Islet of Langerhans (tissue), 1 donor: Measurements from ENCODE around the gene RBPMS2.

Experiments used
- FAIRE-seq: peaks from one replicate; lab custom pipeline; 2011; peaks lifted over from hg19 to GRCh38; lab: Jason Lieb, UNC

The RBPMS2 gene

GRCh38 chr15:64782751-64783150 is 7.4 kb upstream of the RBPMS2 start:
- FAIRE-seq: no peak

GRCh38 chr15:64781299-64781698 is 5.9 kb upstream of the RBPMS2 start:
- no peak for FAIRE-seq

DNA sequence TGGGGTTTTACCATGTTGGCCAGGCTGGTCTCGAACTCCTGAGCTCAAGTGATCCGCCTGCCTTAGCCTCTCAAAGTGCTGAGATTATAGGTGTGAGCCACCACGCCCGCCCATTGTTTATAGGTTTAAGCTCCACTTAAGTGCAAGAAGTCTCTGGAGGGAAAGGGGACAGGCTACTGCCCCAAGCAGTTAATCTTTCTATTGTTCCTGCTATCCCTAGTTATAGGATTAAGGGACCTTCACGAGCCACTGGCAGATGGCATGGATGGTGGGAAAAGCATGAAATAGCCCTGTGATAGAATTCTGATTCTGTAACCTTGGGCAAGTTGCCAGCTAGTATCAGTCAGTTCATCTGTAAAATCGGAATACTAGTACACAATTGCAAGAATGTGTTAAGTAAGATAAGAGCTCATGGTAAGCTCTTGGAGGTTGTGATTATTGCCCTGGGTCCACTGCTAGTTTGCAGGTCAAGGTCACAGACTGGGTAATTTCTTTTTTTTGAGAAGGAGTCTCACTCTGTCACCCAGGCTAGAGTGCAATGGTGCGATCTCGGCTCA is 5.3 kb upstream of the RBPMS2 start:
- FAIRE-seq: no peak

- FAIRE-seq: no peak
Observed at GRCh38 chr15:64779630-64780029, 4.2 kb upstream of the RBPMS2 start.

DNA sequence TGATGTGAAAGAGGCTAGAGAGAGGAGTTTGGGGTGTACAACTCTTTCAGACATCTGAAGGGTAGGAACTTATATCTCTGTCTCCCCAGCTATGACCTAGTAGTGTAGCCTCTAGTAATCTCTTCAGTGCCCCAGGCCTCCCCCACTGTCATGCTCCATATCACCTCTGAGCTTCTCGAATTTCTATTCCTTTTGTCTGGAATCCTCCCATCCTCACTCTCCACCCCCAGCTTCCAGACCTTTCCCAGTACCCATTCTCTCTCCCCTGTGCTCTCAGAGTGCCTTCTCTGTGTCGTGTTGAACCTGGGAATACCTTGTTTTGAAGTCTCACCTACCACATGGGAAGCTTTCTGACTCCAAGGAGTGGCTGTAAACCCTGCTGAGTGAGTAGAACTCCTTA is 3.6 kb upstream of the RBPMS2 start:
- FAIRE-seq: no peak

DNA sequence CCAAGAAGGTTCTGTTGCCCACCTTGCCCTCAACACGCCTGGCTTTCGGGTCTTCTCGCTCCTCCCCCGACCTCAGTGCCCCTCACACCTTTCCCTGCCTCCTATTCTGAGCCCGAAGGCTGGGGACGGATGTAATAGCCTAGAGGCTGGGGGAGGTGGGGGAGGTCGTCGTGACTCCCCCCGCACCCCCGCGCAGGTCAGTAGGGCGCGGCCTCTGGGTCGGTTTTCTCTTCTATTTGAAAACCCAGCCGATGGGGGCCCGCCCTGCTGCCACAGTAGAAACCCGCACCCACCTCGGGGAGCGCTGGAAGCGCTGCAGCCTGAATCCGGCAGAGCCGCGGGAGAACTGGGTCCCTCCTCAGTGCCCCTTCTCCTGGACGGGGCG is 1.0 kb upstream of the RBPMS2 start:
- FAIRE-seq: no peak

GRCh38 chr15:64774629-64775493 is 528 bp downstream of the RBPMS2 start:
- FAIRE-seq: no peak

- FAIRE-seq: no peak
Observed at GRCh38 chr15:64774037-64774628, 1.3 kb downstream of the RBPMS2 start.

DNA sequence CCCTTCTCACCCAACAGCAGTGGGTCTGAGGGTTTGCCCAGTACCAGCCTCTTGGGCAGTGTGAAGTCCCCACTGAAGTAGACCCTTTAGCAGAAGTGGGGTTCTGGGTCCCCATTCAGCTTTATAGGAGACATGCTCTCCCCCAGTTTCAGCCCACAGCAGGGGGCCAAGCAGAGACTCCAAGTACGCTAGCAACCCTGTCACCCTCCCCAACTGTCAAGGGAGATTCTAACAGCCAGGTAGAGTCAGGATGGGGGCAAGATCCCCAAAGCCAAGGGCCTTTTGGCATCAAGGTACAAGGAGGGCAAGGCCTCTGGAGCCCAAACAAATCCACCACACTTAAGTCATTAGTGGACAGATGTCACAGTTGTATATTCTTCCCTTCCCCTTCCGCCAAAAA is 1.8 kb downstream of the RBPMS2 start:
- no peak for FAIRE-seq

- no peak for FAIRE-seq
Observed at GRCh38 chr15:64772964-64773363, 2.4 kb downstream of the RBPMS2 start.

GRCh38 chr15:64772488-64772887 is 2.9 kb downstream of the RBPMS2 start:
- no peak for FAIRE-seq

DNA sequence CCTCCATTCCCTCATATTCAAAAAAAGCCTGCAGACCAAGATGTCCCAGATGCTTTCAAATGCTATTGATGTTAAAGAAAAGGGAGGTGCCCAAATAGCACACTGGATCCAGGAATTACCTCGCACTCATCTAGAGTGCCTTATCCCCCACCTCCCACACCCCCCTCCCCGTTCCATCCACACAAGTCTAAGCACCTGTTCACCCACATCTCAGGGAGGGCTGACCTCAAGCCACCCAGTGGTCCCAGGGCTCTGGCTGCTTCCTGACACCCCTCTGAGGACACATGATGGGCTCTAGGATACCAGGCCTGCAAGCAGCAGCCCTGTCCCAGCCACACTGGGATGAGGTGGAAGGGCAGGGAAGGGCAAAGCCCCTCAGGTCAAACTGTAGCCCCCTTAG is 4.8 kb downstream of the RBPMS2 start:
- FAIRE-seq: no peak

GRCh38 chr15:64767203-64767602 is 8.2 kb downstream of the RBPMS2 start:
- no peak for FAIRE-seq

GRCh38 chr15:64766058-64766457 is 9.3 kb downstream of the RBPMS2 start:
- FAIRE-seq: no peak

- FAIRE-seq: no peak
Observed at GRCh38 chr15:64763874-64764273, 11.5 kb downstream of the RBPMS2 start.

DNA sequence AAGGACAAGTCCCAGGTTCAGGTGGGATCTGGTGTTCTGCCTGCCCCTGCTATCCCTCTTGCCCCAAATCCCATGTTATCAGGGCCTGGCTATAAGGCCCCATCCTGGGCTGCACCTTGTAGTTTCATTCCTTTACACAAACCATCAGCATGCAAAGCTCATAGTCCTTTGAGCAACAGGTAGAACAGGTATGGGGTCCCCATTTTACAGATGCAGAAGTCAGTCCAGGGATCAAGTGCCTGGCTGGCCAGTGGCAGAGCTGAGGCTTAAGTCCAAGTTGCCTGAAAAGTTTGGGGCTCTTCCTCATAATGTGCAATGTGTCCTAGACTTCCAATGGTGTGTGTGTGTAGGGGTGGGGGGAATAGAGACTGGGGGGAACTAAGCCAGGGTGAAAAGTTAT is 11.9 kb downstream of the RBPMS2 start:
- no peak for FAIRE-seq

DNA sequence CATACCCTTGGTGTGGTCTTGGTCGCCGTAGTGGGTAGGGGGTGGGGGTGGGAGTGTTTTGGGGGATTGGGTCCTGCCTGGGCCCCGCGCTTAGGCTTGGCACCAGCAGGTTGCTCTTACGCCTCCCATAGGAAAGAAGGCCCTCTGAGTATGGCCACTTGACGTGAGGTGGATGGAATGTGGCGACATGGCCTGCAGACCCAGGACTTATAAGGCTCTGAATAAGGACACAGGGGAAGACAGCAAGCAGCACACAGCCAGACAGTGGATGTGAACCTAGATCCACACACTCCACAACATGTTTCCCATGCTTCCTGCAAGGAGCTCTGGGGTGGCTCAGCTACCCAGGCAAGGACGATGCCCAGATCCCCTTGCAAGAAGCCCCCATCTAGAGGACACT is 12.4 kb downstream of the RBPMS2 start:
- no peak for FAIRE-seq

DNA sequence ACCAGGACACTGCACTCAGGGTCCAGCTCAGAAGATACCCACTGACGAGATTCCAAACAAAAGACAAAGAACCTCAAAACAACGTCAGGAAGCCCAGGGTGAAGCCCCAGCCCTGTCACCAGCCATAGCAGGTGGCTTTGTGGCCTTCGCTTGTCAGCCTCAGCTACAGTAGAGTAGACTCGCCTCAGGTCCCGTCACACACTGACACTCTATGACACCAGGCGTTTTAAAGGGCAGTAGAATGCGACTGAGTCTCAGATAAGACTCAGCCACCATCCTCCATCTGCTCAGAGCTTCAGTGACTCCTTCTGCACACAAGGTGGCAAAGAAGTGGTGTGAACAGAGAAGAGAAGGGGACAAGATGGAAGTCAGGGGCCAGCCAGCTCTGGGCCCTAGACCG is 12.8 kb downstream of the RBPMS2 start:
- FAIRE-seq: no peak

DNA sequence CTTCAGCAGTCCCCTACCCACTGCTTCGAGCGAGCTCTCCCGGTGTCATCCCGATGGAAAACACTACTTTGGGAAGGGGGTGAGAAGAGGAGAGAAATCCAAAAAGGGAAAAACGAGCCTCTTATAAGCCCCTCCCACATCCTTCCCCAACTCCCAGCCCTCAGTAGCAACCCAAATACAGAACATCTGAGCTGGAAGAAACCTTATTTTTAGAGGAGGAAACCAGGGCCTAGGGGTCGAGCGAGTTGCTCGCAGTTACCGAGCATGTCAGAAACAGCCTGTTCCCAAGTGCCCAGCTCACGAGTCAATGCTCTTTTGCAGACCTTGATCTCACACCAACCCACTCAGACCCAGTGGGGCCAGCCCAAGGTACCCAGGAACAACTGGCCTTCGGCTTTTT is 14.2 kb downstream of the RBPMS2 start:
- FAIRE-seq: no peak

- no peak for FAIRE-seq
Observed at GRCh38 chr15:64760056-64760455, 15.3 kb downstream of the RBPMS2 start.

- FAIRE-seq: no peak
Observed at GRCh38 chr15:64755427-64755940, 19.9 kb downstream of the RBPMS2 start.

DNA sequence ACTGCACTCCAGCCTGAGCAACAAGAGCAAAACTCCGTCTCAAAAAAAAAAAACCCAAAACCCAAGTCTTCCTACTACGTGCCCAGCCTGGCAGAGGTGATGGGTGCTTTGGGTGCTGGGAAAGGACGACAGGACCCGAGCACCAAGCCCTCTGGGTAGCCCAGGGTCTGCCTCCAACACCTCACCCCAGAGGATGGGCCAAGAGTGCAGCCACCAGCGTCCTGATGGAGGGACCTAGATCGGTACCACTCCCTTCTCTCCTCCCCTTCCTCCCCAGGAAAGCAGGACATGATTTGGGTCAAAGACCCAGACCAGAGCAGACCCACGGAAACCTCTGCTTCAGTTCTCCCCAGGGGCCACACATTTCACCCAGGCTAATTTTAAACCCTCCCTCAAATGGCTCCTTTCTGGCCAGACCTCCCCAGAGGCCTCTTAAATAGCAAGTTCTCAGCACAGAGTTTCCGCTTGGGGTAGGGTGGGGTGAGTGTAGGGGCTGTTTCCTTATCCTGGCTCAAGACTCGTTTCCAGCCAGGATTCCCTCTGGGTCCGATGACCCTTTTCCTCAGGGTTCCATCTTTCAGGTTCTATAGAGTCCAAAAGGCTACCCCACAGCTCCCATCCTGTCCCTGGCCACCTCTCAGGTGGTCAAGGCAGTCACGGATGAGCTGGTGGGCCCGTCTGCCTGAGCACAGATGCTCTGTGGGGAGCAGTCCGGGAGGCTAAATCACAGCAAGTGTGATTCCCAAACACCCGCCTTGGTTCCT is 20.5 kb downstream of the RBPMS2 start:
- no peak for FAIRE-seq
